ENCODE measurements around the gene IKZF5.

DNA sequence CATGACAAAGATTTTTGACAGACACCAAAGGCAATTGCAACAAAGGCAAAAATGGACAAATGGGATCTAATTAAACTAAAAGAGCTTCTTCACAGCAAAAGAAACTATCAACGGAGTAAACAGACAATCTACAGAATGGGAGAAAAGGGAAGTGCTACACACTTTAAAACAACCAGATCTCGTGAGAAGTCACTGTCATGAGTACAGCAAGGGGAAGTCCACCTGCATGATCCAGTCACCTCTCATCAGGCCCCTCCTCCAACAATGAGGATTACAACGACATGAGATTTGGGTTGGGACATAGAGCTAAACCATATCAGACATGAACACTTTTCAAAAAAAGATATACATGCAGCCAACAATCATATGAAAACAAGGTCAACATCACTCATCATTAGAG, 39.9 kb downstream of the IKZF5 start:
- TF ChIP-seq CTCF (IDR thresholded peaks at IDR 0.05) (no peak), POLR2AphosphoS5 (IDR thresholded peaks at IDR 0.05; ENCODE audit: low read depth, low read length) (no peak), TCF7L2 (IDR thresholded peaks at IDR 0.05; ENCODE audit: low read depth, low read length) (no peak)
- TF ChIP-seq, protein P1, sequence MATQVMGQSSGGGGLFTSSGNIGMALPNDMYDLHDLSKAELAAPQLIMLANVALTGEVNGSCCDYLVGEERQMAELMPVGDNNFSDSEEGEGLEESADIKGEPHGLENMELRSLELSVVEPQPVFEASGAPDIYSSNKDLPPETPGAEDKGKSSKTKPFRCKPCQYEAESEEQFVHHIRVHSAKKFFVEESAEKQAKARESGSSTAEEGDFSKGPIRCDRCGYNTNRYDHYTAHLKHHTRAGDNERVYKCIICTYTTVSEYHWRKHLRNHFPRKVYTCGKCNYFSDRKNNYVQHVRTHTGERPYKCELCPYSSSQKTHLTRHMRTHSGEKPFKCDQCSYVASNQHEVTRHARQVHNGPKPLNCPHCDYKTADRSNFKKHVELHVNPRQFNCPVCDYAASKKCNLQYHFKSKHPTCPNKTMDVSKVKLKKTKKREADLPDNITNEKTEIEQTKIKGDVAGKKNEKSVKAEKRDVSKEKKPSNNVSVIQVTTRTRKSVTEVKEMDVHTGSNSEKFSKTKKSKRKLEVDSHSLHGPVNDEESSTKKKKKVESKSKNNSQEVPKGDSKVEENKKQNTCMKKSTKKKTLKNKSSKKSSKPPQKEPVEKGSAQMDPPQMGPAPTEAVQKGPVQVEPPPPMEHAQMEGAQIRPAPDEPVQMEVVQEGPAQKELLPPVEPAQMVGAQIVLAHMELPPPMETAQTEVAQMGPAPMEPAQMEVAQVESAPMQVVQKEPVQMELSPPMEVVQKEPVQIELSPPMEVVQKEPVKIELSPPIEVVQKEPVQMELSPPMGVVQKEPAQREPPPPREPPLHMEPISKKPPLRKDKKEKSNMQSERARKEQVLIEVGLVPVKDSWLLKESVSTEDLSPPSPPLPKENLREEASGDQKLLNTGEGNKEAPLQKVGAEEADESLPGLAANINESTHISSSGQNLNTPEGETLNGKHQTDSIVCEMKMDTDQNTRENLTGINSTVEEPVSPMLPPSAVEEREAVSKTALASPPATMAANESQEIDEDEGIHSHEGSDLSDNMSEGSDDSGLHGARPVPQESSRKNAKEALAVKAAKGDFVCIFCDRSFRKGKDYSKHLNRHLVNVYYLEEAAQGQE (IDR thresholded peaks at IDR 0.05; ENCODE audit: insufficient read depth in 1 of 2, low read depth in 2 of 2, low read length in 1 of 2), result no peak
